GM18951 (cell line): ENCODE measurements around the gene MAPK8IP2.
"Not testable (repeated sequence)": the region's sequence is repeated elsewhere in the genome, so short reads cannot be mapped to it uniquely, and the experiment has no call there.

Experiments used
- POLR2A ChIP-seq: IDR thresholded peaks from 4 replicates; pipeline ENCODE4 v1.6.1; 2011; ENCODE audit warnings: mild to moderate bottlenecking; ENCODE audit not compliant: insufficient read length, insufficient read depth; ENCODE audit errors: extremely low read depth
- in situ Hi-C: fragments of 300-500 bp; cut with MboI; formaldehyde crosslinking; loops from one replicate; pipeline ENCODE4 v1.12.0; 2022; ENCODE audit warnings: low sequenced_read_pairs, mixed read lengths, inconsistent platforms; ENCODE audit not compliant: unreplicated experiment

The MAPK8IP2 gene

DNA sequence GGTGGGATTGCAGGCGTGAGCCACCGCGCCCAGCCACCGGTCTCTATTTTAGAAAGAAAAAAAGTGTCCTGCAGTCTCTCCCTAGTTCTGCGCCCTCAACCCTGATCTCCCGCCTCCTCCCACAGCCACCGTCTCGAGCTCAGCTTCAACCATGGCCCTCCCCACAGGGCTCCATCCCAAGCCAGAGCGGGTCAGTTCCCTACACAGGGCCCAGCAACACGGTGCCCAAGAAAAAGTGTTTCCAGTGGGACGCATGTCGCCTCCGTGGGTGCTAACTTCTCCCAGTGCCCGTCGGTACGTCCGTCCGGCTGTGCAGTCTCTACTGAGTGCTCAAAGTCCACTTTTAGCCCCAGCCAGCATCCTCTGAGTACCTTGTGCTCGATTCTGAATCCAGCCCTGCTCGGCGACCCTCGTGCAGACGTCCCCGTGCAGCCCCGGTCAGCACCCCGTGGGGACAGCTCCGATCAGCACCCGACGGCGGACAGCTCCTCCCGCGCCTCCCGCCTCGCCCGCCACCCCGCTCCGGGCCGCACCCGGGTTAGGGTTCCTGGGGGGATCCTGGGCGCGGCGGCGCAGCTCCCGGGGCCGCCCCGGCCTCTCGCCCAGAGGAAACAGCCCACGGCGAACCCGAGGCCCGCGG lies 657 bp upstream of the MAPK8IP2 start:
- in situ Hi-C loops, result no loop called here
- TF ChIP-seq POLR2A, result no peak

DNA sequence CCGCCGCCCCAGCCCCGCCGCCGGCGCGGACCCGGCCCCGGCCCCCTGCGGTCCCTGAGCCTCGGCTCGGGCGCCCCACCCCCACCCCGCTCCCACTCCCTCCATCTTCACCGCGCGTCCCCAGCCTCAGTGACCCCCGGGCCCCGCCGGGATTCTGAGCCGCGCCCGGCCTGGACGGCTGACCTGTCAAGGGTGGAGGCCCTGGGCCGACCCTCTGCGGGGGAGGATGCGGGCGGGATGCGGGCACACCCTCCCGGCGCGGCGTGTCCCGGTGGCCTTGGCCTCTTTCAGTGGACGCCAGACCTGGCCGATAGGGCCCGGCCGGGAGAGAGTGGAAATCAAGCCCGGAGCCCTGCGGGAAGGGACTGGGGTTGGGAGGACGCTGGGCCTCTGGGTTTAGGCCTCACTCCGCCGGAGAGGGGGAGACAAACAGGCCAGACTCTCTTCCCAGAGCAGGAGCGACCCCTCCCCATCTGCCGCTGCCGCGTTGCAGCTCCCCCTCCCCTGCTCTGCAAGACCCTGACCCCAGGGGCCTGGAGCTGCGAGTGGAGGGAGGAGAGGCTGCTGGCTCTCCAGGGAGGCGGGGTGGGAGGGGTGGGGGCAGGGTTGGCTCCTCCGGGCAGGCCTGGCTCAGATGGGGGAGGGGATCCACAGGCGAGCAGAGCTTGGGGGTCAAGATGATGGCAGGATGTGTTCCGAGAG lies 525 bp downstream of the MAPK8IP2 start:
- in situ Hi-C loops, result no loop called here
- no peak for TF ChIP-seq POLR2A

DNA sequence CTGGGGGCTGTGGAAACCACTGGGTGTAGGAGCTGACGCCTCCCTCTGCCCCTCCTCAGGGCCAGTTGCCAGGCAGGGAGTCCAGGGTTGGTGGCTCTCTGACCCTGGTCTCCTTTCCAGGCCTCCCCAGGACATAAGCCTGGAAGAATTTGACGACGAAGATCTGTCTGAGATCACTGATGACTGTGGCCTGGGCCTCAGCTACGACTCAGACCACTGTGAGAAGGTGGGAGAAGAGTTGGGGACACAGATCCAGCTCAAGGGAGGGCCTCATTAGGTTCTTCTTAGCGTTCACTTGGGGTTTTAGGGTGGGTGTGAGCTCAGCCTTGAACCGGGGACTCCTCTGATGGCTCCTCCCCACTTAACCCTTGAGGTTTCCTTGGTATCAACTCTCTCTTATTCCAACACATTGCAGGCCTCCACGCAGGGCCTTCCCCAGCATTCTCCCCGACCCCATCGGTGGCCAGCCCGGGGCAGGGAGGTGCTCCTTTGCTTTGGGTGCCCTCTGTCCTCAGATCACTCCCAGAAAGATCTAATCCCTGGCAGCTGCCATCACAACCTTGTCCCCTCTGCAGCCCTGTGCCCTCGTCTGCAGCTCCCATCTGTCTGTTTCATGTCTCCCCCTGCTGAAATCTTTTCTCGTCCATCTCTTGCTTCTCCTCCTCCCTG lies 1.2 kb downstream of the MAPK8IP2 start:
- TF ChIP-seq POLR2A, result no peak
- in situ Hi-C loops, result no loop called here

DNA sequence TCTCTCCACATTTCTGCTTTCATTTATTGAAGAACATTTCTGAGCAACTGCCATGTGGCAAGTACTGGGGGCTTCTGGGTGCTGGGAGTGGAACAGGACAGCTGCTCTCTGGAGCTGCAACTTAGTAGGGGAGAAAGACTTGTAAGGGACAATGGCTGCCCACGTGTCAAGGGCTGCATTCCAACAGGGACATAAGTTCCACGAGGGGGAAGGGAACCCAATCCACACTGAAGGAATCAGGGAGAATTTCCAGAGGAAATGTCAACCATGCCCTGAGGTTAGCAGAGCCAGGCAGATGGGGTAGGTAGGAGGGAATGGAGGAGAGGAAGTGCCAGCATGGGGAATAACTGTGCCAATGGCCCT lies 1.7 kb downstream of the MAPK8IP2 start:
- TF ChIP-seq POLR2A, result no peak
- in situ Hi-C loops, result no loop called here

DNA sequence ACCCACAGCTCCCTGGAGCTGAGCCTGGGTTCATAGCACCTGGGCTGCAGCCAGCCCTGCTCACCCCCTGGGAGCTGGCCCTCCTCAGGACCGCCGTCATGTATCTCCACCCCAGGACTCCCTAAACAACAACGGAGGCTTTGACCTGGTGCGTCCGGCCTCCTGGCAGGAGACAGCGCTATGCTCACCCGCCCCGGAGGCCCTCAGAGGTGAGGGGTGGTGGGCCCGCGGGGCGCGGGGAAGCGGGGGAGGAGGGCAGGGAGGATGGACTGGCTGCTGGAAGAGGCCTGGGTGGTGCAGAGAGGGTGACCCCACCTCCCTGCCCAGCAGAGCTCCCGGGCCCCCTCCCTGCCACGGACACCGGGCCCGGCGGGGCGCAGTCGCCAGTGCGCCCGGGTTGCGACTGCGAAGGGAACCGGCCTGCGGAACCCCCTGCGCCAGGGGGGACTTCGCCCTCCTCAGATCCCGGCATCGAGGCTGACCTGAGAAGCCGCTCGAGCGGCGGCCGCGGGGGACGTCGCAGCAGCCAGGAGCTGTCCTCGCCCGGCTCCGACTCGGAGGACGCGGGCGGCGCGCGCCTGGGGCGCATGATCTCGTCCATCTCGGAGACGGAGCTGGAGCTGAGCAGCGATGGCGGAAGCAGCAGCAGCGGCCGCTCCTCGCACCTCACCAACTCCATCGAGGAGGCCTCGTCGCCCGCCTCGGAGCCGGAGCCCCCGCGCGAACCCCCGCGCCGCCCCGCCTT lies 3.1 kb downstream of the MAPK8IP2 start:
- TF ChIP-seq POLR2A, result no peak
- in situ Hi-C loops, result no loop called here

DNA sequence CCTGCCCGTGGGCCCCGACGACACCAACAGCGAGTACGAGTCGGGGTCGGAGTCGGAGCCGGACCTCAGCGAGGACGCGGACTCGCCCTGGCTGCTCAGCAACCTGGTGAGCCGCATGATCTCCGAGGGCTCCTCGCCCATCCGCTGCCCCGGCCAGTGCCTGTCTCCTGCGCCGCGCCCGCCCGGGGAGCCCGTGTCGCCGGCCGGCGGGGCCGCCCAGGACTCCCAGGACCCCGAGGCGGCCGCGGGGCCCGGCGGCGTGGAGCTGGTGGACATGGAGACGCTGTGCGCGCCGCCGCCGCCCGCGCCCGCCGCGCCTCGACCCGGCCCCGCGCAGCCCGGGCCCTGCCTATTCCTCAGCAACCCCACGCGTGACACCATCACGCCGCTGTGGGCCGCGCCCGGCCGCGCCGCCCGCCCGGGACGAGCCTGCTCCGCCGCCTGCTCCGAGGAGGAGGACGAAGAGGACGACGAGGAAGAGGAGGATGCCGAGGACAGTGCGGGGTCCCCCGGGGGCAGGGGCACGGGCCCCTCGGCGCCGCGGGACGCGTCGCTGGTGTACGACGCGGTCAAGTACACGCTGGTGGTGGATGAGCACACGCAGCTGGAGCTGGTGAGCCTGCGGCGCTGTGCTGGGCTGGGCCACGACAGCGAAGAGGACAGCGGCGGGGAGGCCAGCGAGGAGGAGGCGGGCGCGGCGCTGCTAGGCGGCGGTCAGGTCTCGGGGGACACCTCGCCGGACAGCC lies 3.8 kb downstream of the MAPK8IP2 start:
- TF ChIP-seq POLR2A, result no peak
- in situ Hi-C loops, result no loop called here

DNA sequence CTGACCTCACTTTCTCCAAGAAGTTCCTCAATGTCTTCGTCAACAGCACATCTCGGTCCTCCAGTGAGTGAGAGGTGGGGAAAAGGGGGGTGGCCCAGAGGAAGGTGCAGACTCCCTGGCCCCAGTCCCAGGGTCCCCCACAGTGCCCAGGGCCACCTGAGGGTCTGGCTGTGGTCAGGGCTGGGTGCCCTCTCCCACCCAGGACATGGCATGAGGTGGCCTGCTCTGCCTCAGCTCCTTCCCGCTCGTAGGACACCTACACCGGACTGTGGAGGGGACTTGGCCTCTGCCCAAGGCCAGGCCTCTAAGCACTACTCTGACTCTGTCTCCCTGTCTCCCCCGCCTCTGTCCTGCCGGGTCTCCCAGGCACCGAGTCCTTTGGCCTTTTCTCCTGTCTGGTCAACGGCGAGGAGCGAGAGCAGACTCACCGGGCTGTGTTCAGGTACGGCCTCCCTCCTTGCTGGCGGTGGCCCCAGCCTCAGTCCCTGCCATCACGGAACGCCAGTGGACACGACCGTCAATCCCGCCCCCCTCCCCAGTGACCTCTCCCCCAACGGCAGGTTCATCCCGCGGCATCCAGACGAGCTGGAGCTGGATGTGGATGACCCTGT lies 4.5 kb downstream of the MAPK8IP2 start:
- in situ Hi-C loops, result no loop called here
- no peak for TF ChIP-seq POLR2A

DNA sequence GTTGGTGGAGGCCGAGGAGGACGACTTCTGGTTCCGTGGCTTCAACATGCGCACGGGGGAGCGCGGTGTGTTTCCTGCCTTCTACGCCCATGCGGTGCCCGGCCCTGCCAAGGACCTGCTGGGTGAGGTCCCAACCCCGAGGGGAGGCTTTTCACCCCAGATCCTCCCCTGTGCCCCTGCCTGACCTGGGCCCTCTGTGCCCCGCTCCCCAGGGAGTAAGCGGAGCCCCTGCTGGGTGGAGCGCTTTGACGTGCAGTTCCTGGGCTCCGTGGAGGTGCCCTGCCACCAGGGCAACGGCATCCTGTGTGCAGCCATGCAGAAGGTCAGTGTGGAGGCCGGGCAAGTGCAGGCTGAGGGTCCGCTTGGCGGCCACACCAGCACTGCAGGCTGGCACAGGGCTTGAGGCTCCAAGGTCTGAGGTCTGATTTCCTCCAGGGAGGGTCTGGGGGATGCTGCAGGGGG lies 5.1 kb downstream of the MAPK8IP2 start:
- TF ChIP-seq POLR2A, result no peak
- in situ Hi-C loops, result no loop called here

DNA sequence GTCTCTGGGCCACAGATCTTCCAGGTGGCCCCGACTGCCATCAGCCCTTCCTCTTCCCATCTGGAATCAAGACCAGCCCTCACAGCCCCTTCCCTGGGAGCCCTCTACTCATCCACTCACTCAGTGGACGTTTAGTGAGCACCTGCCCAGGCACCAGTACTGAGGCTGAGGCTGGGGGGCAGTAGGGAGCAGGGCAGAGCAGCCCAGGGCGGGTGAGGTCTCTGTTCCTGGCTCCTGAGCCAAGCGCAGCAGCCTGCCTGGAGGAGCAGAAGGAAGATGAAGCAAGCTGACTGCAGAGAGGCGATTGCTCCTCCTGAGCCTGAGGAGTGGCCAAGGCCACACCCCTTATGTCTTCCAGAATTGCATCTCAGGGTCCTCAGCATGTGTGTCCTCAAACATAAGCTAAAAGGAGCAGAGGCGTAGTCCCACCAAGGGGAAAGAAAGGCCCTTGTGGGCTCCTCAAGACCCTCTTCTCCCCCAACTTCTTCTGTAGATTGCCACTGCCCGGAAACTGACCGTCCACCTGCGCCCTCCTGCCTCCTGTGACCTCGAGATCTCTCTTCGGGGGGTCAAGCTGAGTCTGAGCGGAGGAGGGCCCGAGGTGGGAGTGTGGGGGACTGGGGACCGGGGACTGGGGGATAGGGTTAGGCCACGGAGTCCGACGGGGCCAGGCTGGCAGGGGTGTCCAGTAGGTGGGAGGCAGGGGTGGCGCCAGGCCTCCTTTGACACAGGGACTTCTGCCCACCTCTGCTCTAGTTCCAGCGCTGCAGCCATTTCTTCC lies 5.8 kb downstream of the MAPK8IP2 start:
- no peak for TF ChIP-seq POLR2A
- in situ Hi-C loops, result no loop called here

DNA sequence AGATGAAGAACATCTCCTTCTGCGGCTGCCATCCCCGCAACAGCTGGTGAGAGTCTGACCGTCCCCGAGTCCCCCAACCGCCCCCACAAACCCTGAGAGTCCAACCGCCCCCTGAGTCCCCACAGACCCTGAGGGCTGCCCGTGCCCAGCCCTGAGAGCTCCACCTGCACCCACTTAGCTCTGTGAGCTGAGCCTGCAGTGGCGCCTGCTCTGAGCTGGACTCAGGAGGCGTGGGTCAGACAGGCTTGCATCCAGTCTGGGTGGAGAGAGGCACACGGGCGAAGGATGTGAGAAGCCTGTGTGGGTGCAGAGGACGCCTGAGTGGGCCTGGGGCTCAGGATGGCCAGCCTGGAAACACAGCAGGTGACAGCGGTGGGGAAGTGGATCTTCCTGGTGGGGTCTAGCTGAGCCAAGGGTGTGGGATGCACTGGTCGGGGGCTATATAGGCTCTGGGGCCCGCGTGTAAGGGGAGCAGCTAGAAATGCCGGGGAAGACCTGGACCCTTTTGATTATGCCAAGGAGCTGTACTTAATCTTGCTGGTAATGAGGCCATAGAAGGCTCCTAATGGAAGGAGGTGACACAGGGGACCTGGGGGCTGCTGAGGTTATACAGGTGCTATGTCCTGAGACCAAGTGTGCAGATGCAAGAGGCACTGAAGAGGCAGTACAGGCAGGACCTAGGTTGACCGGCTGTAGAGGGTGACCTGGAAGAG lies 6.5 kb downstream of the MAPK8IP2 start:
- in situ Hi-C loops, result no loop called here
- TF ChIP-seq POLR2A, result no peak

DNA sequence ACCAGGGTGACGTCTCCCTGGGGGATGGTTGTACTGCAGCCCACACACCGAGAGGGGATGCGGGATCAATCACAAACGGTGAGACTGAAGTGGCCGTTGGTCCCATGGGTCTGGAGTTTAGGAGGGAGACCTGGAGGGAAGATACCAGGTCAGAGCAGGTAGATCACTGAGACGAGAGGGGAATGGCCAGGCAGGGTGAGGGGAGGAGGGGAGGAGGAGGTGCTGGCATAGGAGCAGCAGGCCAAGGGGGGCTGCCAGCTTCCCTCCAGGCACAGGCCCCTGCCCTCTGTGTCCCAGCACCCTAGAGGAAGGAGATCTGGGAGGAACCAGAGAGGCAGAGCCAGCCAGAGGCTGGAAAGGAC lies 7.0 kb downstream of the MAPK8IP2 start:
- TF ChIP-seq POLR2A, result no peak
- in situ Hi-C loops, result no loop called here

DNA sequence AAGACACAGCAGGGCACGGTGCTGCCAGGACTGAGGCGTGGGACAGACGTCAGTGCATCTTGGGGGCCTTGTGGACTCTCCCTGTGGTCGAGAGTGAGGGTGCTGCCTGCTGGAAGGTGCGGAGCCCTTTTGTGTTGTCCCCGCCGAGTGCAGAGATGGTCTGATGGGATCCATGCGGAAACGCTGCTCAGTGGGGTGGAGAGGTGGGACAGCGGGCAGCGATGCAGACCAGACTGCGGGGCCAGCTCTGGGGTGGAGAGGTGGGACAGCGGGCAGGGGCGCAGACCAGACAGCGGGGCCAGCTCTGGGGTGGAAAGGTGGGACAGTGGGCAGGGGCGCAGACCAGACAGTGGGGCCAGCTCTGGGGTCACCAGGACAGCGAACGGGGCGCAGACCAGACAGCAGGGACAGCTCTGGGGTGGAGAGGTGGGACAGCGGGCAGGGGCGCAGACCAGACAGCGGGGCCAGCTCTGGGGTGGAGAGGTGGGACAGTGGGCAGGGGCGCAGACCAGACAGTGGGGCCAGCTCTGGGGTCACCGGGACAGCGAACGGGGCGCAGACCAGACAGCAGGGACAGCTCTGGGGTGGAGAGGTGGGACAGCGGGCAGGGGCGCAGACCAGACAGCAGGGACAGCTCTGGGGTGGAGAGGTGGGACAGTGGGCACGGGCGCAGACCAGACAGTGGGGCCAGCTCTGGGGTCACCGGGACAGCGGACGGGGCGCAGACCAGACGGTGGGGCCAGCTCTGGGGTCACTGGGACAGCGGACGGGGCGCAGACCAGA lies 7.7 kb downstream of the MAPK8IP2 start:
- in situ Hi-C loops, result not testable (repeated sequence)
